ENCODE measurements around the gene STAT5A. TPM values are rescaled to one million over a fixed set of nuclear protein-coding genes. Genes with fewer than 3 reads are reported as not detected.
A peak's percentile ranks its signal among the peaks of the same experiment; 100 is the strongest.

Gene STAT5A
- total RNA-seq, 2 experiments from 2014 or later: 141 to 150 TPM

GRCh38 chr17:42308446-42308845 lies 20.1 kb downstream of the STAT5A start:
- H3K27ac Mint-ChIP-seq: peak overlapping the region; percentile 73
- H3K4me3 Mint-ChIP-seq: no peak overlapping the region
- ATAC-seq (ENCODE audit: poor library complexity): no peak
- intact Hi-C loops (cut with DNase I, micrococcal nuclease): no loop called here
- ChIA-PET CTCF (no interaction called here), POLR2A (interaction anchor here (0.9 to 9.3 kb wide), 5 partner anchors 20 to 342 kb away, joined by 3 to 75 read pairs (median 3); partner anchors contain the start of genes CNP, STAT3 and STAT5A)
- peaks cover 84% of the 10 kb centered on the region for H3K36me3 Mint-ChIP-seq (ENCODE audit: low read depth)
- DNase-seq: no peak
- Histone ChIP-seq H3K9me3 (ENCODE audit: control insufficient read depth in 1 of 2, insufficient read depth in 1 of 2, low read length in 2 of 2) (peaks cover 0 to 6% of the 10 kb centered on the region in 2 experiments), H3K4me1 (ENCODE audit: insufficient read depth, low read length) (peaks cover 57% of the 10 kb centered on the region), H3K27me3 (ENCODE audit: control insufficient read depth in 1 of 2, insufficient read depth in 2 of 2, low read length in 2 of 2) (no peaks in the 10 kb centered on the region), H3K27ac (ENCODE audit: low read depth in 1 of 2, low read length in 2 of 2) (no peak overlapping the region), H3K36me3 (ENCODE audit: insufficient read depth, low read length) (peaks cover 74% of the 10 kb centered on the region), H3K4me3 (ENCODE audit: low read length) (no peak overlapping the region)
- no peaks in the 10 kb centered on the region for H3K9me3 Mint-ChIP-seq
- peaks cover 59% of the 10 kb centered on the region for H3K4me1 Mint-ChIP-seq (ENCODE audit: low read depth)
- H3K27me3 Mint-ChIP-seq: no peaks in the 10 kb centered on the region
- TF ChIP-seq CTCF (IDR thresholded peaks at IDR 0.05): no peak

GRCh38 chr17:42309142-42309541 lies 20.8 kb downstream of the STAT5A start:
- no peak for TF ChIP-seq CTCF (IDR thresholded peaks at IDR 0.05)
- H3K9me3 ChIP-seq (ENCODE audit: control insufficient read depth in 1 of 2, insufficient read depth in 1 of 2, low read length in 2 of 2): peaks cover 0 to 6% of the 10 kb centered on the region in 2 experiments
- intact Hi-C loops (cut with DNase I, micrococcal nuclease): no loop called here
- no peak for DNase-seq
- no peak overlapping the region for H3K4me3 ChIP-seq (ENCODE audit: low read length)
- CTCF ChIA-PET: interaction anchor here (1.1 kb wide), 1 partner anchor 87 kb away, joined by 3 read pairs; no protein-coding TSS in a partner anchor
- POLR2A ChIA-PET: interaction anchor here (0.9 to 9.3 kb wide), 6 partner anchors 21 to 343 kb away, joined by 3 to 75 read pairs (median 6); partner anchors contain the start of genes CNP, STAT3 and STAT5A
- H3K4me3 Mint-ChIP-seq: no peak overlapping the region
- peaks cover 84% of the 10 kb centered on the region for H3K36me3 Mint-ChIP-seq (ENCODE audit: low read depth)
- H3K27ac Mint-ChIP-seq: peak overlapping the region; percentile 73
- H3K27me3 Mint-ChIP-seq: no peaks in the 10 kb centered on the region
- peaks cover 74% of the 10 kb centered on the region for H3K36me3 ChIP-seq (ENCODE audit: insufficient read depth, low read length)
- no peak overlapping the region for H3K27ac ChIP-seq (ENCODE audit: low read depth in 1 of 2, low read length in 2 of 2)
- H3K9me3 Mint-ChIP-seq: no peaks in the 10 kb centered on the region
- peaks cover 66% of the 10 kb centered on the region for H3K4me1 Mint-ChIP-seq (ENCODE audit: low read depth)
- peaks cover 64% of the 10 kb centered on the region for H3K4me1 ChIP-seq (ENCODE audit: insufficient read depth, low read length)
- no peak for ATAC-seq (ENCODE audit: poor library complexity)
- no peaks in the 10 kb centered on the region for H3K27me3 ChIP-seq (ENCODE audit: control insufficient read depth in 1 of 2, insufficient read depth in 2 of 2, low read length in 2 of 2)

- Mint-ChIP-seq H3K4me3 (peak overlapping the region; percentile 77), H3K4me1 (ENCODE audit: low read depth) (peaks cover 70% of the 10 kb centered on the region), H3K27me3 (no peaks in the 10 kb centered on the region), H3K27ac (peak overlapping the region; percentile 82), H3K9me3 (no peaks in the 10 kb centered on the region), H3K36me3 (ENCODE audit: low read depth) (peaks cover 76% of the 10 kb centered on the region)
- DNase-seq: no peak
- CTCF ChIA-PET: interaction anchor here (1.1 to 15.7 kb wide), 3 partner anchors 14 to 95 kb away, joined by 3 to 187 read pairs (median 53); no protein-coding TSS in a partner anchor
- Histone ChIP-seq H3K27ac (ENCODE audit: low read depth in 1 of 2, low read length in 2 of 2) (peak overlapping the region in 1 of 2 donors; percentile 64), H3K4me3 (ENCODE audit: low read length) (no peak overlapping the region), H3K36me3 (ENCODE audit: insufficient read depth, low read length) (peaks cover 69% of the 10 kb centered on the region), H3K4me1 (ENCODE audit: insufficient read depth, low read length) (peaks cover 74% of the 10 kb centered on the region), H3K27me3 (ENCODE audit: control insufficient read depth in 1 of 2, insufficient read depth in 2 of 2, low read length in 2 of 2) (no peaks in the 10 kb centered on the region), H3K9me3 (ENCODE audit: control insufficient read depth in 1 of 2, insufficient read depth in 1 of 2, low read length in 2 of 2) (peaks cover 0 to 3% of the 10 kb centered on the region in 2 experiments)
- ATAC-seq (ENCODE audit: poor library complexity): no peak
- TF ChIP-seq CTCF (IDR thresholded peaks at IDR 0.05): no peak
- POLR2A ChIA-PET: interaction anchor here (1.1 to 9.3 kb wide), 5 partner anchors 22 to 88 kb away, joined by 3 to 75 read pairs (median 10); partner anchors contain the start of genes STAT3 and STAT5A
- intact Hi-C loops (cut with DNase I, micrococcal nuclease): no loop called here
These were observed 21.9 kb downstream of the STAT5A start for GRCh38 chr17:42309986-42310786.

Data from CD4-positive, alpha-beta T cell (primary cell).